ENCODE measurements around the gene BABAM2. TPM values are rescaled to one million over a fixed set of nuclear protein-coding genes. Genes with fewer than 3 reads are reported as not detected.
A peak's percentile ranks its signal among the peaks of the same experiment; 100 is the strongest.

BABAM2 gene
- total and polyA plus RNA-seq, 9 of the 15 experiments (the other 6 are each of a cell fraction or from before 2014, with no cell fraction given): 10.9 to 37.4 (median 25.6) TPM

DNA sequence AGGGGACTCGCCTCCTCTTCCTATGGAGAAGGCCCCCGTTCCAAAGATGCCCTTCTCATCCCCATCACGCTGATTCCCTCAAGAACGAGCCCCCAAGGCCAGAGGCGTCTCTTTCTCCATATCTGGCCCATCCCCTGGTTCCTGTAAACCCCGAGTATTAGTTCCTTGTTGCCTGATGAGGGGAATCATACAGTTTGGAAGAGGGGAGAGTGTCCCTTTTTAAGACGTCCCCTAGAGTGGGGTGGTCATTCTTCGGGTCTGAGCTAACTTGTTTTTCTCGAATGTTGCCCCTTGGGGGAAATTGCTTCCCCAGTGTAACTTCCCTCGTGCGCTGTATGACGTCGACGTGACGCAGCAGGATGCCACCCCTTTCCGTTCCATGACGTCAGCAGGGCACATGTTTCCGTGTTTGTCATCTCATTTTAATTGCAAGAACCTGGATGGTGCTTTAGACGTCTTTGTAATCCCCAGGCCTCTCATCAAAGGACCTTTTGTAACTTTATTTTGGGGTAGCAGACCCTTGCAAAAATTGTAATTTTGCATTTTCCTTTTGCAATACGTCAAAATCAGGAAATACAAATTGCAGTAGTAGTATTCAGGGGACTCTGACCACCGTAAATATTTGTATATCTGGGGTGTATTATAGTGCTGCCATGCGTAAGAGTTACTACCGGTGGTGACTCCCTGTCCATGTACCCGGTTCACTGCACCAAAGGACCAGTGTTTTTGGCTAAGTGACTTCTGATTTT, 569 bp downstream of the BABAM2 start (continued):
- TF ChIP-seq, protein P1, sequence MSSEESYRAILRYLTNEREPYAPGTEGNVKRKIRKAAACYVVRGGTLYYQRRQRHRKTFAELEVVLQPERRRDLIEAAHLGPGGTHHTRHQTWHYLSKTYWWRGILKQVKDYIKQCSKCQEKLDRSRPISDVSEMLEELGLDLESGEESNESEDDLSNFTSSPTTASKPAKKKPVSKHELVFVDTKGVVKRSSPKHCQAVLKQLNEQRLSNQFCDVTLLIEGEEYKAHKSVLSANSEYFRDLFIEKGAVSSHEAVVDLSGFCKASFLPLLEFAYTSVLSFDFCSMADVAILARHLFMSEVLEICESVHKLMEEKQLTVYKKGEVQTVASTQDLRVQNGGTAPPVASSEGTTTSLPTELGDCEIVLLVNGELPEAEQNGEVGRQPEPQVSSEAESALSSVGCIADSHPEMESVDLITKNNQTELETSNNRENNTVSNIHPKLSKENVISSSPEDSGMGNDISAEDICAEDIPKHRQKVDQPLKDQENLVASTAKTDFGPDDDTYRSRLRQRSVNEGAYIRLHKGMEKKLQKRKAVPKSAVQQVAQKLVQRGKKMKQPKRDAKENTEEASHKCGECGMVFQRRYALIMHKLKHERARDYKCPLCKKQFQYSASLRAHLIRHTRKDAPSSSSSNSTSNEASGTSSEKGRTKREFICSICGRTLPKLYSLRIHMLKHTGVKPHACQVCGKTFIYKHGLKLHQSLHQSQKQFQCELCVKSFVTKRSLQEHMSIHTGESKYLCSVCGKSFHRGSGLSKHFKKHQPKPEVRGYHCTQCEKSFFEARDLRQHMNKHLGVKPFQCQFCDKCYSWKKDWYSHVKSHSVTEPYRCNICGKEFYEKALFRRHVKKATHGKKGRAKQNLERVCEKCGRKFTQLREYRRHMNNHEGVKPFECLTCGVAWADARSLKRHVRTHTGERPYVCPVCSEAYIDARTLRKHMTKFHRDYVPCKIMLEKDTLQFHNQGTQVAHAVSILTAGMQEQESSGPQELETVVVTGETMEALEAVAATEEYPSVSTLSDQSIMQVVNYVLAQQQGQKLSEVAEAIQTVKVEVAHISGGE (CRISPR knock-in tag; IDR thresholded peaks at IDR 0.05): no peak
- TF ChIP-seq SMARCB1 (IDR thresholded peaks at IDR 0.05; ENCODE audit: insufficient read length, low read depth): no peak
- TF ChIP-seq CCAR2 (IDR thresholded peaks at IDR 0.05; ENCODE audit: low read depth, low read length): no peak
- no peak for TF ChIP-seq ZKSCAN8 (CRISPR knock-in tag; IDR thresholded peaks at IDR 0.05)
- no peak for TF ChIP-seq MECOM (CRISPR knock-in tag; IDR thresholded peaks at IDR 0.05)
- peak; percentile 33 to 47; a peak in 1 of 4 replicates for TF ChIP-seq FOXK2 (conservative IDR thresholded peaks at IDR 0.05 in 1 of 2, IDR thresholded peaks at IDR 0.05 in 1 of 2; ENCODE audit: low read depth in 2 of 2)
- no peak for TF ChIP-seq ZNF778 (CRISPR knock-in tag; IDR thresholded peaks at IDR 0.05)
- TF ChIP-seq SP1 (CRISPR knock-in tag; IDR thresholded peaks at IDR 0.05): peak; percentile 92
- no peak for TF ChIP-seq ARID1B (IDR thresholded peaks at IDR 0.05)
- TF ChIP-seq ZNF395 (CRISPR knock-in tag; IDR thresholded peaks at IDR 0.05): peak; percentile 22
- TF ChIP-seq, protein P2, sequence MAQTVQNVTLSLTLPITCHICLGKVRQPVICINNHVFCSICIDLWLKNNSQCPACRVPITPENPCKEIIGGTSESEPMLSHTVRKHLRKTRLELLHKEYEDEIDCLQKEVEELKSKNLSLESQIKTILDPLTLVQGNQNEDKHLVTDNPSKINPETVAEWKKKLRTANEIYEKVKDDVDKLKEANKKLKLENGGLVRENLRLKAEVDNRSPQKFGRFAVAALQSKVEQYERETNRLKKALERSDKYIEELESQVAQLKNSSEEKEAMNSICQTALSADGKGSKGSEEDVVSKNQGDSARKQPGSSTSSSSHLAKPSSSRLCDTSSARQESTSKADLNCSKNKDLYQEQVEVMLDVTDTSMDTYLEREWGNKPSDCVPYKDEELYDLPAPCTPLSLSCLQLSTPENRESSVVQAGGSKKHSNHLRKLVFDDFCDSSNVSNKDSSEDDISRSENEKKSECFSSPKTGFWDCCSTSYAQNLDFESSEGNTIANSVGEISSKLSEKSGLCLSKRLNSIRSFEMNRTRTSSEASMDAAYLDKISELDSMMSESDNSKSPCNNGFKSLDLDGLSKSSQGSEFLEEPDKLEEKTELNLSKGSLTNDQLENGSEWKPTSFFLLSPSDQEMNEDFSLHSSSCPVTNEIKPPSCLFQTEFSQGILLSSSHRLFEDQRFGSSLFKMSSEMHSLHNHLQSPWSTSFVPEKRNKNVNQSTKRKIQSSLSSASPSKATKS (CRISPR knock-in tag; IDR thresholded peaks at IDR 0.05): no peak
- TF ChIP-seq HMG20B (CRISPR knock-in tag; IDR thresholded peaks at IDR 0.05): no peak
- TF ChIP-seq L3MBTL2 (IDR thresholded peaks at IDR 0.05): peak; percentile 89
- TF ChIP-seq GTF2F1 (IDR thresholded peaks at IDR 0.05; ENCODE audit: low read depth, low read length): no peak
- no peak for TF ChIP-seq NCOA4 (IDR thresholded peaks at IDR 0.05; ENCODE audit: partially characterized antibody)
- TF ChIP-seq MCM2 (IDR thresholded peaks at IDR 0.05; ENCODE audit: low read depth): no peak
- TF ChIP-seq MTA3 (IDR thresholded peaks at IDR 0.05; ENCODE audit: borderline replicate concordance): peak; percentile 99
- TF ChIP-seq ZNF655 (CRISPR knock-in tag; IDR thresholded peaks at IDR 0.05): no peak
